HPDE6-E6E7 (cell line): ENCODE results near the gene RAB34.

Experiments used
- DNase-seq: peaks from one replicate; pipeline ENCODE4 v3.0.0; 2011; ENCODE audit warnings: missing footprints; ENCODE audit errors: extremely low spot score

RAB34 gene

DNA sequence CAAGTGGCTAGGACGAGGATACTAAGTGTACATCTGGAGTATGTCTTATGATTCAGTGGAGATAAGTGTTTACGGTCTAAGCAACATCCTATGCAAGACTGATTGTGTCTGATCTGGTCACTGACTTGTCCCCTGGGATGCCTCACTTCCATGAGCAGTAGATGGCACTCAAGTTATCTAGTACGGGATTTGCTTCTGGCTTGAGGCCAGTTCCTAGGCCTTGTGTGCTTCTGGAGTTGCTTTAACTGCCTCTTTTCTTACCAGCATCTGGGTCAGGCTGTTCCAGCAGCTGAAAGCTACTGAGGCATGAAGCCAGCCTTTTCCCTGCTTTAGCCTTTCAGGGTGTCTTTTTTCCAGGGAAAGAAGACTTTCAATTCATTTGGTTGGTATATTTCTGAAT, 32.7 kb downstream of the RAB34 start:
- no peak for DNase-seq

DNA sequence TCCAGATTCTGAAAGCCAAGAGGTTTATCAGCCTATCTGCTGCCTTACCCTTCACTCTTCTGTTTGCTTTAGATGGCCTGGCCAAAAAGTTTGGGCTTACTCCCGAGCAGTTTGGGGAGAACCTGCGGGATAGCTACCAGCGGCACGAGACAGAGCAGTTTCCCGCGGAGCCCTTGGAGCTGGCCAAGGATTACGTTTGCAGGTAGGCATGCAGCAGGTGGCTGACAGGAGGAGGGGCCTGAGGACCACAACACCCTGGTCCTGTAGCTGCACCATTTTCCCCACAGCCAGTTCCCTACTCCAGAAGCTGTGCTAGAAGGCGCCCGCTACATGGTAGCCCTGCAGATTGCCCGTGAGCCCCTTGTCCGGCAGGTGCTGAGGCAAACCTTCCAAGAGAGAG, 35.0 kb downstream of the RAB34 start:
- no peak for DNase-seq

DNA sequence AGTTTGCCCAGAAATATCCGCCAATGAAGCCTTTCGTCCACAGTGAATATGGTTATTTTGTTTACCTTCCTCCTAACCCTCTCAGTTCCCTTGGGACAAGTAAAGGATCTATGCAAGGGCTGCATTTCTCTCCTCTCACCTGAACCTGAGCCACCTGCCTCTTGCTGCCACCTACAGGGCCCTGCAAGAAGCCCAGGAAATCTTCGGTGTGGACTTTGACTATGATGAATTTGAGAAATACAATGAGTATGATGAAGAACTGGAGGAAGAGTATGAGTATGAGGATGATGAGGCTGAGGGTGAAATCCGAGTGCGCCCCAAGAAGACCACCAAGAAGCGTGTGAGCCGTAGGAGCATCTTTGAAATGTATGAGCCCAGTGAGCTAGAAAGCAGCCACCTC, 41.7 kb downstream of the RAB34 start:
- peak; percentile 38 for DNase-seq

DNA sequence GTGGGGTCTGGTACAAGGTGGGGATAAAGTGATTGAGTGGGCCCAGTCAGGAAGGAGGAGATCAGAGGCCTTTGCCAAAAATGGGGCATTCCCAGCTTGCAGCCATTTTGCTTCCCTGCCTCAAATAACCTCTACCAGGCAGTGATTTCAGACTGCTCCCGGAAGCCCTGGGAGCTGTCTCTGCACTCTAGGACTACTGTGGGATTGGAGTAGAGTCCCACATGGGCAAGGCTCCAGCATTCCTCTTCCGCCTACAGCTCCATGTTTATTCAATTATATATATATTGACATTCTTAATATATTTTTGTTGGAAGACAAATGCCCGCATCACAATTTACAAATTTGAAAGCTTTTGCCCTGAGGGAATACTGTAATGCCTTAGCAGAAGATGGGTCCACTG, 42.2 kb downstream of the RAB34 start:
- DNase-seq: no peak

DNA sequence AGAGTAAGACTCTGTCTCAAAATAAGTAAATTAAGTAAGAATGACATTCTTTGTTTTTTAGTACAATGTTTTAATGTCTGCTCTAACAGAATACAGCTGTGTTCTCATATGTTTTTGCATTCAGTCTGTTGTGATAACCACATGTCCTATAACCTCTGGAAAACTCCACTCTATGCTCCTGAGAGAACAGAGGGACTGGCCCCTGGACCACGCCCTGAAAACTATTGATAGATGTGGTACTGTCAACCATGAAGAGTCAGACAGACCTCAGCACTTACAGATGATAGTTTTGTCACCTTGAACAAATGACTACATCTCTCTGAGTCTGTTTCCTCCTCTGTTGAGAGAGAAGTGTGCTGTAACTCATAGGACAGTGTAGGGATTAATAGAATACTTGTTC, 47.8 kb downstream of the RAB34 start:
- DNase-seq: no peak

DNA sequence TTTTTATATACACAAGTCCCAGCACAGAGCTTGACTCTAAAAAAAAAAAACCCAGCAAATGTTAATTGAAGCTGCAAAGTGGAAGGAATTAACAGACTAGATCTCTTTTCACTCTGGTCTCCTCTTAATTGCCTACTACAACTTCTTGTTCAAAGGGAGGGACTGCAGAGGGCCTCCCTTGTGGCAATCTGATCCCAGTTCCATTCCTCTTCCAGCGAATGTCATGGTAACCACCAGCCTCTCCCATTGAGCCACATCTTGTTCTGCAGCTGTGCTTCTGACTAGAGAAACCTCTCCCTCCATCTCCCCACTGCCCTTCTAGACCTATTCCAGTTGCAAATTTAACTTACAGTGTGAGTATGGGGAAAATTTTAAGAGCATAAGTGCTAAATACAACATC, 49.8 kb downstream of the RAB34 start:
- no peak for DNase-seq

DNA sequence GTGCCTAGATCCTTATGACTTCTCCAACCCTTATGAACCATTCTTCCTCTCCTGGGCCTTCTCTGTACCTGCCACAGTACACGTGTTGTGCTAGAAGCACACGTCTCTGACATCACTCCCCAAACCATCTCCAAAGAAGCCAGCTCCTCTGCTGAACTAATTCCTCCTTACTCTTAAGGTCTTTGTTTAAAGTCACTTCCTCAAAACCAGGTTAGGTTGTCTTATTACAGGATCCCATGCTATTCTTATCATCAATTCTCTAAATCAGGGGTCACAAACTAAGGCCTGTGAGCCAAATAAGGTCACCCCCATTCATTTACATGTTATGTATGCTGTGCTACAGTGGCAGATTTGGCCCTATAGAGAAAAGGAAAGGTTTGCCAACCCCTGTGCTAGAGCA, 51.7 kb downstream of the RAB34 start:
- no peak for DNase-seq
